HG03097 (cell line): Measurements from ENCODE around the gene PLEKHD1.
"Not testable (repeated sequence)": the region's sequence is repeated elsewhere in the genome, so short reads cannot be mapped to it uniquely, and the experiment has no call there.

Experiments used
- ATAC-seq: cut with Tn5 transposase; IDR thresholded peaks from one replicate; pipeline ENCODE4 v1.9.1; 2021; ENCODE audit not compliant: unreplicated experiment, low FRiP score

PLEKHD1 gene

DNA sequence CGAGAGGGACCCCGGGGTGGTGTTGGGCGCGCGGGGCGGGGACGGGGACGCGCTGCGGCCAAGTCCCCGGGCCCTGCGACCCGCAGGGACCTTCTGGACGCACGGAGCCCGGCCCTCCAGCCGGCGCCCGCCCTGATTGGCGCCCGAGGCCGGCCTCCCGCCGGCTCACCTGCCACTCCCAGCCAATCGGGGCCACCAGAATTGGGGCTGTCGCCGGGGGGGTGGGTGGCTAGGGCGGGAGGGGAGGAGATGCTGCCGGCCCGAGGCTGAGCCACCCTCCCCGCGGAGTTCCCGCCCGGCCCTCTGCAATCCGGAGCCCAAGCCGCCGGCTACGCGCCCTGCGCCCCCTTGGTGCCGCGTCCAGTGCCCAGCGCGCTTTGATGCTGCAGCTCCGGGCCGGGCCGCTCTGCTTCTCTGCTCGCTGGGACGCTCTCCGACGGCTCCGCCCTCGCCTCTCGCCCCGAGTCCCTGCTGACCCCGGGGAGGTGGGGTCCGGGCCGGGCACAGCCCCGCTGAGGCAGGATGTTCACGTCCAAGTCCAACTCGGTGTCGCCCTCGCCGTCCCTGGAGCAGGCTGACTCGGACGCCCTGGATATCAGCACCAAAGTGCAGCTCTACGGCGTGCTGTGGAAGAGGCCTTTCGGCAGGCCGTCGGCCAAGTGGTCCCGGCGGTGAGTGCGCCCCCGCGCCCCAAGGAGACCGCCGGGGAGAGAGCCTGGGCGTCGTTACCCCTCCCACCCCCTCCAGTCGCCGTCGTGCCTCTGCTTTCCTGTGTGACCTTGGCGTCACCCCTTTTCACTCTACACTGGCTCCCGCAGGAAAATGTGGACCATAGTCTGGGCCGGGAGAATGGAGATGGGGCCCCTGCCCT lies at the start of gene PLEKHD1:
Gene PLEKHD1, plus strand, starts transcription at position 285 of the 871 bp plus-strand sequence. Its CDS starts 238 bp downstream, at position 523.
- no peak for ATAC-seq

GRCh38 chr14:69439521-69440270 lies 44.8 kb upstream of the PLEKHD1 start:
- ATAC-seq = no peak

DNA sequence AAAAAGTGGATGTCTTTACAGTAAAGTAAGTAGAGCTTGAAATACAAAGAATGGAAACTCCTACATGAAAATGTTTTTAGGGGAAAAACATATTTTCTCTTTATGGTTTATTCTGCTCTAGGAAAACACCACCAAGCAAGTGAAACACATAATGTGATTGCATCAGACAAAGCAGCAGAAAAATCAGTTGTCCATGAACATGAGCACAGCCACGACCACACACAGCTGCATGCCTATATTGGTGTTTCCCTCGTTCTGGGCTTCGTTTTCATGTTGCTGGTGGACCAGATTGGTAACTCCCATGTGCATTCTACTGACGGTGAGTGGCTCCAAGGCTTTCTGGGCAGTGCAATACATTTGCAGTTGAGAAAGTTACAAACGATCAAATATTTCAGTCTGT lies 42.6 kb upstream of the PLEKHD1 start:
- ATAC-seq = no peak

DNA sequence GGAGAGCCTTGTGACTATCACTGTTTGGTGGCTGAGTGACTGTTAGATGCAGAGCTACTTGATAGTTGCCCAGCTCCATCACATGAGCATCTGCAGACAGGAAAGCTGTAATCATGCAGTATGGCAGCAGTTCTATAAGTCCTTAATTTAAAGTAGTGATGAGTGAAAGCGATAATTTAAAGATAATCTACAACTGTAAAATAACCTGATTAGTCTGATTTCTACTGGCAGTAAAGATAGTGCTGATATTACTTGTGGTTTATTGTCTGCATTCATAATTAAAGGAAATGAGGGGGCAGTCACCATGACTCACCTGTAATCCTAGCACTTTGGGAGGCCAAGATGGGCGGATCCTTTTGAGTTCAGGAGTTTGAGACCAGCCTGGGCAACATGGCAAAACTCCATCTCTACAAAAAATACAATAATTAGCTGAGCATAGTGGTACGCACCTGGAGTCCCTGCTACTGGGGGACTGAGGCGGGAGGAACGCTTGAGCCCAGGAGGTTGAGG lies 41.2 kb upstream of the PLEKHD1 start:
- no peak for ATAC-seq

DNA sequence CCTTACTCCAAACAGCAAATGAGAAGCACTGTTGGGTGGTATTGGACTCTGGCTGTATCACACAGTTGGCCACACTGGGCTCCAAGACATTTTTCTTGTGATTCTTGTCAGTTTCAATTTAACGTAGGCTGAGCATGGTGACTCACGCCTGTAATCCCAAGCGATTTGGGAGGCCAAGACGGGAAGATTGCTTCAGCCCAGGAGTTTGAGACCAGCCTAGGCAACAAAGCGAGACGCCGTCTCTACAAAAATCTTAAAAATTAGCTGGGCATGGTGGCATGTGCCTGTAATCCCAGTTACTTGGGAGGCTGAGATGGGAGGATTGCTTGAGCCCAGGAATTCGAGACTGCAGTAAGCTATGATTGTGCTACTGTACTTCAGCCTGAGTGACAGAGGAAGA lies 35.3 kb upstream of the PLEKHD1 start:
- no peak for ATAC-seq

GRCh38 chr14:69451941-69452340 lies 32.6 kb upstream of the PLEKHD1 start:
- ATAC-seq = no peak

- ATAC-seq = no peak
Measured at GRCh38 chr14:69458350-69458749, 26.2 kb upstream of the PLEKHD1 start.

- no peak for ATAC-seq
Measured at GRCh38 chr14:69459122-69459521, 25.4 kb upstream of the PLEKHD1 start.

DNA sequence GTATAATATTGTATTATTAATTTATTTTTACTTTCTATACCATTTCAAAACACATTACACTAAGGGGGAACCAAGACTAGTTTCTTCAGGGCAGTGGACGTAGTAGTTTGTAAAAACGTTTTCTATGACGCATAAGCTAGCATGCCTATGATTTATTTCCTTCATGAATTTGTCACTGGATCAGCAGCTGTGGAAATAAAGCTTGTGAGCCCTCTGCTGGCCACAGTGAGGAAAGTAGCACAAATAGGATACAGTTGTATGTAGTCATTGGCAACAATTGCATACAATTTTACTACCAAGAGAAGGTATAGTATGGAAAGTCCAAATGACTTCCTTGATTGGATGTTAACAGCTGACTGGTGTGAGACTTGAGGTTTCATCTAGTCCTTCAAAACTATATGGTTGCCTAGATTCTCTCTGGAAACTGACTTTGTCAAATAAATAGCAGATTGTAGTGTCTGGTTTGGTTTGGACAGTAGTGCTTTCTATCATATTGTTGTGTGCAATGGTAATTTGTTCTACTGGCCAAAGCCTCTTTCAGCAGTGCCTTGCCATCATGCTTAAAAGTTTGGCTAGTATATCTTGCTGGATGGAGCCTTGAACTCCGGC lies 24.3 kb upstream of the PLEKHD1 start:
- ATAC-seq = no peak

DNA sequence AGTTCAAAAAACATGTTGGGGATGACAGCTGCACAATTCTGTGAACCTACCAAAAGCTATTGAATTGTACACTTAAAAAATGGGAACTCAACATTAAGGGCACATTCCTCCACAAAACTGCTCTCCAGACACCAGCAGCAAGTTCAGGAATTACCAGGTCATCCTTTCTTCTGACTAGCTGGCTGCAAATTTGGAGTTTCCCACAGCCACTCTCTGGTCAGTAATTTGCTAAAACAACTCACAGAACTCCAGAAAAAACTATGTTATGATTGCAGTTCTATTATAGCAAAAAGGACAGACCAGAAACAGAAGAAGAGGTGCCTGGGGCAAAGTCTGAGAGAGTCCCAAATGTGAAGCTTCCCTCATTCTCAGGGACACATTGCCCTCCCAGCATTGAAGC lies 20.1 kb upstream of the PLEKHD1 start:
- no peak for ATAC-seq

- no peak for ATAC-seq
Measured at GRCh38 chr14:69464829-69465228, 19.7 kb upstream of the PLEKHD1 start.

GRCh38 chr14:69468949-69469348 lies 15.6 kb upstream of the PLEKHD1 start:
- ATAC-seq = no peak

DNA sequence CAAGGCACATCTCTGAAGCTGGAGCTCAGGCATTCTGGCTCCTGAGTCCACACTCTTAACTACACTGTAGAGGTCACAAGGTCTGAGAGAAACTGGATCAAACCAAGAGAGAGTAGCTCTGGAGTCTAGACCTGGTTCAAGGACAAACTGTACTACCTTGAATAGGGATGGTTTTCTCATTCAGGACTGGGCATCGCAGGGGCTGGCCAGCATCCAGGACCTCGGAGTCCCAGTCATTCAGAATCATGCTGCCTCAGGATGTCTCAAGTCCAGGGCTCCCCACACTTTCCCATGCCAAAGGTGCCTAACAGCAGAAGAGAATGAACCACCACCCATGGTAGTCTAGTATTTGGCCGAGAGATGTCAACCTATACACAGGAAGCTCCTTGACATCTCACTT lies 13.1 kb upstream of the PLEKHD1 start:
- no peak for ATAC-seq

DNA sequence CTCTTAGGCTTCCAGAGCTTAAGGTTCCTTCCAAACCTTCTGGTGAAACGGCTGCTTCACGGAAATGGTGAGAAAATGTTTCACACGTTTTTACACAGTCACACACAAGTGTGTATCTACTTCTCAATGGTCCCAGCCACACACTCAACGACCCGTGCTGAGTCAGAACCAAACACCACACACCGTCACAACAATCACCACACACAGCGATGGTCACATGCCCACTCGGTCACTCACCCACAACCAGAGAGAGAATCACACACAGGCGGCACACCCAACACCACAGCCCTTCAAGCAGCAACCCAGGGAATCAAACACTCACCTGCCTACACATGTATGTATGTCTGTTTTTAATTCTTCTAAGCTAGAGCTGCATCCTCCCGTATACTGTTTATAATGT lies 12.6 kb upstream of the PLEKHD1 start:
- no peak for ATAC-seq

- ATAC-seq = no peak
Measured at GRCh38 chr14:69473260-69473659, 11.3 kb upstream of the PLEKHD1 start.

- ATAC-seq = no peak
Measured at GRCh38 chr14:69473946-69474345, 10.6 kb upstream of the PLEKHD1 start.

DNA sequence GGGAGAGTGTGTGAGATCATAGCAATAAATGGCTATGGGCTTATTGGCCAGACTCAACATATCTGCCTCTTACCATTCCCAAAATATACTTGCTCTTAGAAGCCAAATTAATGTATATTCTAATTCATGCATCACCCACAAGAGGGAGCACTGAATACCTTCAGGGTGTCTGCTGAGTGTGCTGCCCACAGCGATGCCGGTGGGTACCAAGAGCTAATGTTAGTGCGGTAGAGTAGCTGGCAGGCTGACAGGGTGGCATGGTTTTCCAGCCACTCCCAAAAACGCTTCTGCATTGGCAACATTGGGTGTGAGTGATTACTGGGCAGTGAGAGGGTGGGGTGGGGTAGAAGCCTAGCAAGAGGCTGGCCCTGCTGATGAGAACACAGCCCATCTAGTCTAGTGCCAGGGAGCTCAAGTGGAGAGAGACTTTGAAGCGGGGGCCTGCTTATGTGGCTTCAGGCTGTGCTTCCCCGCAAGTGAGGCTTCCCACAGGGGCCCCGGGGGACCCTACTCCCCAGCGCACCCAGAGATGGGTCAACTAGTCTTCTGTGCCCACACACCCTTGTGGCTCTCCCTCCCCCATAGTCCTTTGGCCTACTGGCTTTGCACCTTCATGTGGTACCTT lies 9.2 kb upstream of the PLEKHD1 start:
- ATAC-seq = no peak

DNA sequence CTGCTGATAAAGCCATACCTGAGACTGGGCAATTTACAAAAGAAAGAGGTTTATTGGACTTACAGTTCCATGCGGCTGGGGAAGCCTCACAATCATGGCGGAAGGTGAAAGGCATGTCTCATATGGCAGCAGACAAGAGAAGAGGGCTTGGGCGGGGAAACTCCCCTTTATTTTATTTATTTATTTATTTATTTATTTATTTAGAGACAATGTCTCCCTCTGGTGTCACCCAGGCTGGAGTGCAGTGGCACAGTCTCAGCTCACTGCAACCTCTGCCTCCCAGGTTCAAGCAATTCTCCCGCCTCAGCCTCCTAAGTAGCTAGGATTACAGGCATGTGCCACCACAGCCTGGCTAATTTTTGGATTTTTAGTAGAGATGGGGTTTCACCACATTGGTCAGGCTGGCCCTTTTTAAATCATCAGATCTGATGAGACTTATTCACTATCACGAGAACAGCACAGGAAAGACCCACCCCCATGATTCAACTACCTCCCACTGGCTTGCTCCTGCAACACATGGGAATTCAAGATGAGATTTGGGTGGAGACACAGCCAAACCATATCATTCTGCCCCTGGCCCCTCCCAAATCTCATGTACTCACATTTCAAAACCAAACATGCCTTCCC lies 7.6 kb upstream of the PLEKHD1 start:
- not testable (repeated sequence) for ATAC-seq

DNA sequence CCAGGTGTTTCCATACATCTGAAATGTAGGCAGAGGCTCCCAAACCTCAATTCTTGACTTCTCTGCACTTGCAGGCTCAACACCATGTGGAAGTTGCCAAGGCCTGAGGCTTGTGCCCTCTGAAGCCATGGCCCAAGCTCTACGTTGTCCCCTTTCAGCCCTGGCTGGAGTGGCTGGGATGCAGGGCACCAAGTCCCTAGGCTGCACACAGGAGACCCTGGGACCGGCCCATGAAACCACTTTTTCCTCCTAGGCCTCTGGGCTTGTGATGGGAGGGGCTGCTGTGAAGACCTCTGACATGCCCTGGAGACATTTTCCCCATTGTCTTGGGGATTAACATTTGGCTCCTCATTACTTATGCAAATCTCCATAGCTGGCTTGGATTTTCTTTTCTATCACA lies 6.5 kb upstream of the PLEKHD1 start:
- ATAC-seq = not testable (repeated sequence)

GRCh38 chr14:69479696-69480095 lies 4.8 kb upstream of the PLEKHD1 start:
- no peak for ATAC-seq
